Measurements from ENCODE around the gene FN1. TPM values are rescaled to one million over a fixed set of nuclear protein-coding genes. Genes with fewer than 3 reads are reported as not detected.

FN1 gene
- total and polyA plus RNA-seq, 2 of the 8 experiments (the other 6 are each of a cell fraction or from before 2014, with no cell fraction given): 42.9 to 109 TPM

- Histone ChIP-seq H4K8ac (ENCODE audit: extremely low read depth, insufficient read depth, low read length) (no peak overlapping the region), H2BK20ac (ENCODE audit: low read length) (no peak overlapping the region), H4K5ac (ENCODE audit: insufficient read length, low read depth, low read length) (no peak overlapping the region), H2BK15ac (ENCODE audit: low read length) (no peak overlapping the region), H3K36me3 (ENCODE audit: control insufficient read depth in 2 of 4, insufficient read depth in 4 of 4, low read length in 3 of 4) (peaks cover 0 to 49% (median 12%) of the 10 kb centered on the region in 4 experiments; a peak in 5 of 8 replicates), H3K4ac (replicated peaks; ENCODE audit: insufficient read length, low read depth, low read length) (no peak overlapping the region), H3K27ac (ENCODE audit: low read depth, low read length) (no peak overlapping the region), H3K79me2 (ENCODE audit: control insufficient read depth in 1 of 2, insufficient read depth in 2 of 2, low read length in 2 of 2) (no peaks in the 10 kb centered on the region), H2BK120ac (replicated peaks; ENCODE audit: low read depth, low read length) (no peak overlapping the region), H3K56ac (replicated peaks; ENCODE audit: insufficient read length, low read depth, low read length) (no peak overlapping the region), H2AFZ (ENCODE audit: low read length) (no peak overlapping the region), H3K23me2 (ENCODE audit: low read depth, low read length) (no peaks in the 10 kb centered on the region), H3K14ac (ENCODE audit: insufficient read length) (no peak overlapping the region), H3K4me1 (replicated peaks in 1 of 4; ENCODE audit: control insufficient read depth in 3 of 4, insufficient read depth in 4 of 4, low read length in 3 of 4) (no peaks in the 10 kb centered on the region), H3K4me3 (ENCODE audit: extremely low read depth in 1 of 4, insufficient read depth in 2 of 4, low read depth in 3 of 4, low read length in 4 of 4) (no peak overlapping the region), H2BK5ac (ENCODE audit: low read depth, low read length) (no peak overlapping the region), H4K91ac (replicated peaks; ENCODE audit: insufficient read length, low read length) (no peak overlapping the region), H3K23ac (ENCODE audit: insufficient read length) (no peak overlapping the region), H3K9me3 (ENCODE audit: insufficient read depth in 2 of 2, low read depth in 1 of 2, low read length in 1 of 2) (no peaks in the 10 kb centered on the region), H3K18ac (ENCODE audit: extremely low read depth, low read length) (no peak overlapping the region), H4K20me1 (replicated peaks in 1 of 2; ENCODE audit: control insufficient read depth in 1 of 2, insufficient read depth in 2 of 2, low read length in 2 of 2) (no peaks in the 10 kb centered on the region), H3K4me2 (ENCODE audit: insufficient read depth in 1 of 2, low read depth in 2 of 2, low read length in 2 of 2) (no peak overlapping the region), H3K27me3 (replicated peaks in 1 of 4; ENCODE audit: control insufficient read depth in 3 of 4, extremely low read depth in 1 of 4, insufficient read depth in 3 of 4, low read length in 3 of 4) (no peaks in the 10 kb centered on the region), H2BK12ac (ENCODE audit: low read depth, low read length) (no peak overlapping the region), H3K9ac (replicated peaks in 1 of 4; ENCODE audit: extremely low read depth in 1 of 4, low read depth in 3 of 4, low read length in 3 of 4) (no peak overlapping the region), H2AK5ac (ENCODE audit: low read depth, low read length) (no peak overlapping the region), H3K79me1 (ENCODE audit: low read depth, low read length) (no peaks in the 10 kb centered on the region)
- ChIA-PET POLR2A (ENCODE audit: partially characterized antibody) (interaction anchor here (0.7 kb wide), 1 partner anchor 26 kb away, joined by 3 read pairs; no protein-coding TSS in a partner anchor), CTCF (ENCODE audit: partially characterized antibody) (interaction anchor here (1.1 kb wide), 1 partner anchor 41 kb away, joined by 4 read pairs; no protein-coding TSS in a partner anchor)
- TF ChIP-seq TEAD4 (IDR thresholded peaks at IDR 0.05; ENCODE audit: low read depth, low read length) (no peak), CBX5 (IDR thresholded peaks at IDR 0.05; ENCODE audit: low read depth, low read length) (no peak)
- DNase-seq (ENCODE audit: low read depth in 1 of 2, low spot score in 2 of 2): no peak
- no peak for FAIRE-seq
These were observed 67.4 kb downstream of the FN1 start for GRCh38 chr2:215368493-215368809.
